Immature natural killer cell (primary cell): ENCODE results near the gene RALGDS. TPM values are rescaled to one million over a fixed set of nuclear protein-coding genes. Genes with fewer than 3 reads are reported as not detected.

Experiments used
- DNase-seq, 3 donors: peaks; one replicate each; pipeline ENCODE4 v3.0.0; 2022; ENCODE audit warnings: mixed read lengths in 1 of 3
- H3K27ac Mint-ChIP-seq, 6 donors: one replicate each; pipeline ENCODE4 v1.8.0; 2020; ENCODE audit warnings: mixed read lengths in 6 of 6, mild to moderate bottlenecking in 5 of 6, inconsistent platforms in 4 of 6, moderate library complexity in 3 of 6
- H3K27me3 Mint-ChIP-seq, 3 donors: one replicate each; pipeline ENCODE4 v1.8.0; 2020 to 2021; ENCODE audit warnings: low read depth in 3 of 3, mild to moderate bottlenecking in 3 of 3, mixed read lengths in 3 of 3, moderate library complexity in 3 of 3, inconsistent platforms in 1 of 3
- H3K36me3 Mint-ChIP-seq, 3 donors: one replicate each; pipeline ENCODE4 v1.8.0; 2020; ENCODE audit warnings: mixed read lengths in 3 of 3, inconsistent platforms in 2 of 3, mild to moderate bottlenecking in 2 of 3
- H3K4me1 Mint-ChIP-seq, 2 donors: one replicate each; pipeline ENCODE4 v1.8.0; 2020; ENCODE audit warnings: inconsistent platforms in 2 of 2, mild to moderate bottlenecking in 2 of 2, mixed read lengths in 2 of 2, moderate library complexity in 1 of 2
- H3K4me3 Mint-ChIP-seq, 5 donors: one replicate each; pipeline ENCODE4 v1.8.0; 2020; ENCODE audit warnings: mild to moderate bottlenecking in 5 of 5, mixed read lengths in 5 of 5, inconsistent platforms in 3 of 5, moderate library complexity in 3 of 5
- H3K9me3 Mint-ChIP-seq, 6 donors: one replicate each; pipeline ENCODE4 v1.8.0; 2020; ENCODE audit warnings: mild to moderate bottlenecking in 6 of 6, mixed read lengths in 6 of 6, inconsistent platforms in 4 of 6, moderate library complexity in 3 of 6
- polyA plus RNA-seq, 3 donors: library from polyadenylated mRNA; unstranded; fragments of 300-500 nt; fragmentation: Illumina TruSeq; gene quantifications; one replicate each; pipeline ENCODE4 v1.2.3, GENCODE V29; 2021

Gene RALGDS
- polyA plus RNA-seq, 3 donors from 2014 or later: 31.2 to 68.8 (median 31.6) TPM

- peak overlapping the region in 4 of 6 donors; percentile 19 to 53 (median 24) for H3K27ac Mint-ChIP-seq
Measured at GRCh38 chr9:133060417-133060841, 60.6 kb downstream of the RALGDS start.

DNA sequence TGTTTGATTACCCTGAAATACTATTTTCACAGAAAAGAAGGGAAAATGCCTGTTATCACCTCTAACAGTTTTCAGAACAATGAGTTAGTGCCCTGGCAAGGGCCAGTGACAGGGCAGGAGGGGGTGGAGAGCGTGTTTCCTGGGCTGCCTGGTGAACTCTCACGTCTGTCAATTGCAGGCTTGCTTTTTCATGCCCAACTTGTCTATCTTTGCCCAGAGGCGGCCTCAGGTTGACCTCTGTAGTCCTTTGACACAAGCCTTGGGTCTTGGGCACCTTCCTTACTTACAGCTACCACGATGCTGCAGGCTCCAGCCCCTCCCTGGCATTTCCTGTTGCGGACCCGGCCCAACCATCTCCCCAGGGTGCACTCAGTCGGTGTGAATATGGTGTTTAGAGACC is 61.4 kb downstream of the RALGDS start:
- peaks cover 0 to 2% (median 1%) of the 10 kb centered on the region in 3 donors for H3K27me3 Mint-ChIP-seq
- peak in 1 of 3 donors; percentile 4 for DNase-seq
- peak overlapping the region in 1 of 6 donors; percentile 62 for H3K27ac Mint-ChIP-seq

More at GRCh38 chr9:133060417-133060841, 60.6 kb downstream of the RALGDS start:
- Mint-ChIP-seq H3K9me3 (no peaks in the 10 kb centered on the region), H3K4me3 (peak overlapping the region in 2 of 5 donors; percentile 33 to 34), H3K4me1 (peaks cover 26 to 27% of the 10 kb centered on the region in 2 donors), H3K36me3 (peaks cover 6 to 11% (median 6%) of the 10 kb centered on the region in 3 donors), H3K27me3 (peaks cover 0 to 2% (median 1%) of the 10 kb centered on the region in 3 donors)
- DNase-seq: no peak

GRCh38 chr9:133058550-133059320 is 62.3 kb downstream of the RALGDS start:
- peak overlapping the region in 2 of 5 donors; percentile 35 to 57 for H3K4me3 Mint-ChIP-seq
- peak in 1 of 3 donors; percentile 16 for DNase-seq
- H3K36me3 Mint-ChIP-seq: peaks cover 6 to 19% (median 10%) of the 10 kb centered on the region in 3 donors
- H3K27me3 Mint-ChIP-seq: peaks cover 0 to 2% (median 1%) of the 10 kb centered on the region in 3 donors
- peak overlapping the region in 4 of 6 donors; percentile 8 to 80 (median 26) for H3K27ac Mint-ChIP-seq
- no peaks in the 10 kb centered on the region for H3K9me3 Mint-ChIP-seq
- peaks cover 26 to 27% of the 10 kb centered on the region in 2 donors for H3K4me1 Mint-ChIP-seq

More for the DNA sequence above, 61.4 kb downstream of the RALGDS start:
- peaks cover 26 to 27% of the 10 kb centered on the region in 2 donors for H3K4me1 Mint-ChIP-seq
- H3K9me3 Mint-ChIP-seq: no peaks in the 10 kb centered on the region
- peaks cover 6 to 14% (median 6%) of the 10 kb centered on the region in 3 donors for H3K36me3 Mint-ChIP-seq
- H3K4me3 Mint-ChIP-seq: peak overlapping the region; percentile 35 to 63 (median 44)

DNA sequence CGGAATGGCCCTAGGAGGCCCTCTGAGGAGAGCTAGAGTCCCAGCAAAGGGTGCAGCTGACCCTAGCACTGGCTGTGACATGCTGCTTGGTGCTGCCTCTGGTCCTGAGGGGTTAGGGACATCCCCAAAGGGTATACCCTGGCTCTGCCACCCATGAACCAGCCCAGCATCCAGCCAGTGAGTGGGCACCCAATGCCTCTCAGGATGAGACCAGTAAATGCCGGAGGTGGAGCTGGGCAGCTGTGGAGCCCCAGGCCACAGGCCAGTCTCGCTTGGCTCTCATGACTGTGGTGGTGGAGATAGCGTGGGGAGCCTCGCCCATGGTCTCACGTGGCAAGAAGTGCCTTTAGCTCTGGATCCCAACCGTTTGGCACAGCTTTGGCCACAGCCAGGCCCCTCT is 63.0 kb downstream of the RALGDS start:
- no peak overlapping the region for H3K4me3 Mint-ChIP-seq
- peaks cover 26 to 27% of the 10 kb centered on the region in 2 donors for H3K4me1 Mint-ChIP-seq

GRCh38 chr9:133057553-133057952 is 63.5 kb downstream of the RALGDS start:
- Mint-ChIP-seq H3K4me1 (peaks cover 26 to 27% of the 10 kb centered on the region in 2 donors), H3K4me3 (peak overlapping the region in 1 of 5 donors; percentile 30), H3K27ac (no peak overlapping the region)

More for the DNA sequence above, 63.0 kb downstream of the RALGDS start:
- DNase-seq: no peak
- Mint-ChIP-seq H3K36me3 (peaks cover 6 to 20% (median 10%) of the 10 kb centered on the region in 3 donors), H3K27ac (no peak overlapping the region), H3K9me3 (no peaks in the 10 kb centered on the region), H3K27me3 (peaks cover 0 to 3% (median 2%) of the 10 kb centered on the region in 3 donors)

DNA sequence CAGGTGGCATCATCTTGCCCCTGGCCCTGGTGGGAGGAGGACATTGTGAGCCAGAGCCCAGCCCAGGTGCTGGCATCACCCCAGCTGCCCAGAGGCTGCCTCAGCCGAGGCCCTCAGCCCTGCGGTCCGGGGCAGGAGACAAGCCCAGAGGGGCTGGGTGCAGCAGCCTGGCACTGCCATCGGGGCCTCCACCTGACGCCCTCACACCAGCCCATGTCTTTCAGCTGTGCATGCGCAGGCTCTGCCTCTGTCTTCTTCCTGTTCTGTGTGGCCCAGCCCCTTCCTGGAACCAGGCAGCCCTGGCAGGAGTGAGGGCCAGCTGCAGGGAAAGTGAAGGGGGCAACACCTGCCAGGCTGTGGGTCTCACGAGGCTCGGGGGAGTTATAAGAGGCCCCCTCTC is 64.0 kb downstream of the RALGDS start:
- Mint-ChIP-seq H3K27me3 (peaks cover 0 to 3% (median 2%) of the 10 kb centered on the region in 3 donors), H3K27ac (no peak overlapping the region), H3K4me1 (peaks cover 26 to 27% of the 10 kb centered on the region in 2 donors), H3K9me3 (no peaks in the 10 kb centered on the region), H3K36me3 (peaks cover 6 to 20% (median 10%) of the 10 kb centered on the region in 3 donors), H3K4me3 (no peak overlapping the region)
- DNase-seq: no peak

More at GRCh38 chr9:133057553-133057952, 63.5 kb downstream of the RALGDS start:
- Mint-ChIP-seq H3K9me3 (no peaks in the 10 kb centered on the region), H3K27me3 (peaks cover 0 to 3% (median 2%) of the 10 kb centered on the region in 3 donors), H3K36me3 (peaks cover 6 to 20% (median 10%) of the 10 kb centered on the region in 3 donors)
- DNase-seq: no peak

- H3K27me3 Mint-ChIP-seq: peaks cover 0 to 3% (median 2%) of the 10 kb centered on the region in 3 donors
- H3K4me1 Mint-ChIP-seq: peaks cover 26 to 27% of the 10 kb centered on the region in 2 donors
- no peak overlapping the region for H3K4me3 Mint-ChIP-seq
- H3K27ac Mint-ChIP-seq: no peak overlapping the region
- H3K9me3 Mint-ChIP-seq: no peaks in the 10 kb centered on the region
- H3K36me3 Mint-ChIP-seq: peaks cover 6 to 20% (median 10%) of the 10 kb centered on the region in 3 donors
- DNase-seq: no peak
Measured at GRCh38 chr9:133056533-133056932, 64.5 kb downstream of the RALGDS start.

- DNase-seq: no peak
- Mint-ChIP-seq H3K9me3 (no peaks in the 10 kb centered on the region), H3K4me1 (peaks cover 24 to 26% of the 10 kb centered on the region in 2 donors), H3K27me3 (peaks cover 0 to 3% (median 2%) of the 10 kb centered on the region in 3 donors), H3K27ac (no peak overlapping the region), H3K36me3 (peaks cover 6 to 22% (median 11%) of the 10 kb centered on the region in 3 donors), H3K4me3 (no peak overlapping the region)
Measured at GRCh38 chr9:133055788-133056420, 65.1 kb downstream of the RALGDS start.

- Mint-ChIP-seq H3K4me3 (no peak overlapping the region), H3K9me3 (no peaks in the 10 kb centered on the region), H3K36me3 (peaks cover 6 to 27% (median 13%) of the 10 kb centered on the region in 3 donors), H3K4me1 (peaks cover 20% of the 10 kb centered on the region in 2 donors), H3K27me3 (peaks cover 0 to 3% (median 2%) of the 10 kb centered on the region in 3 donors), H3K27ac (no peak overlapping the region)
- DNase-seq: no peak
Measured at GRCh38 chr9:133054966-133055365, 66.1 kb downstream of the RALGDS start.

DNA sequence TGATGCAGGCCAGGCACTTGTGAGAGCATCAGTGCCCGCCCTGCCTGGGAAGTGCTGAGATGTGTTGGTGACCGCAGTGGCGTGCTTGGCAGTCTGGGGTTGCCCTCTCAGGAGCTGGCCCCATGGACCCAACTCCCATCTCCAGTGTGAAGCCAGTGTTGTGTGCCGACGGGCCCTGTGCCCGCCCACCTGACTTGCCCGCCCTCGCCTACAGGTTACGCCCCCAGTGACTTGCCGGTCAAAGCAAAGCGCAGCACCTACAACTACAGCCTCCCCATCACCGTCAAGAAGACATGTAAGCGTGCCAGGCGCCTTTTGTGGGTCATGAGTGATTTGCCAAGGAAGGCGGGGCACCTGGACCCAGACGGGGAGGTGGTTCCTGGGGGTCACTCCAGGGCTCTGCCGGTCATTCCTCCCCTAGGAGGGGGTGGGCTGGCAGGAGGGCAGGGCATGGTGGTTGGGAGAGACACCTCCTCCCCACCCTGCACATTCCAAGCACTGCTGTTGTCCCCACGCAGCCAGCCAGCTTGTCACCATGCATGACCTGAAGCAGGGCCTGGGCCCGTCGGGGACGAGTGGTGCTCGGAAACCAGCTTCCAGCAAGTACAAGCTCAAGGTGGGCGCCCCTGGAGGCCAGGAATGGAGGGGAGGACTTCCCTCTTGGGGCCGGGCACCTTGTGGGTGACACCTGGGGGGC is 66.7 kb downstream of the RALGDS start:
- peaks cover 0 to 3% (median 2%) of the 10 kb centered on the region in 3 donors for H3K27me3 Mint-ChIP-seq
- DNase-seq: no peak
- H3K4me1 Mint-ChIP-seq: peaks cover 14% of the 10 kb centered on the region in 2 donors
- H3K9me3 Mint-ChIP-seq: no peaks in the 10 kb centered on the region
- H3K4me3 Mint-ChIP-seq: no peak overlapping the region
- no peak overlapping the region for H3K27ac Mint-ChIP-seq
- peaks cover 8 to 33% (median 18%) of the 10 kb centered on the region in 3 donors for H3K36me3 Mint-ChIP-seq

DNA sequence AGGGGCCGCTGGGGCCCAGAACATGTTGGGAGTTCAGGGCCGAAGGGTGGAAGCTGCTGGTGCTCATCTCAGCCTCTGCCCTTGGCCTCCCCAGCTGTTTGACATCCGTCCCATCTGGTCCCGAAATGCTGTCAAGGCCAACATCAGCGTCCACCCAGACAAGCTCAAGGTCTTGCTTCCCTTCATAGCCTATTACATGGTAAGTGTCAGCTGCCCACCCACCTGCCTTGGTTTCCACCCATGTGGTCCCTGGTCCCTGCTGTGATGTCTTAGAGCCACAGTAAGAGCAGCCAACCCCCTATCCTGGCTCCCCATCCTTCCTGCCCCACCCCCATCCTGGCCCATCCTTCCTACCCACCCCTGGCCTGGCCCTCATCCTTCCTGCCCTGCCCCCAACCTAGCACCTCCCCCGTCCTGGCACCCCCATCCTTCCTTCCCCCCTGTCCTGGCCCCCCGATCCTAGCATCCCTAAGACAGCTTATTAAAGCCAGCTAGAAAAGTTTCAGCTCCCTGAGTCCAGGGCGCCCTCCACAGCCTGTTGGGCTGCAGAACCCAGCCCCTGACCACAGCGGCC is 69.0 kb downstream of the RALGDS start:
- Mint-ChIP-seq H3K4me3 (no peak overlapping the region), H3K9me3 (no peaks in the 10 kb centered on the region), H3K27ac (no peak overlapping the region), H3K27me3 (peaks cover 0 to 4% (median 0%) of the 10 kb centered on the region in 3 donors), H3K4me1 (no peaks in the 10 kb centered on the region), H3K36me3 (peaks cover 11 to 34% (median 18%) of the 10 kb centered on the region in 3 donors)
- DNase-seq: no peak

DNA sequence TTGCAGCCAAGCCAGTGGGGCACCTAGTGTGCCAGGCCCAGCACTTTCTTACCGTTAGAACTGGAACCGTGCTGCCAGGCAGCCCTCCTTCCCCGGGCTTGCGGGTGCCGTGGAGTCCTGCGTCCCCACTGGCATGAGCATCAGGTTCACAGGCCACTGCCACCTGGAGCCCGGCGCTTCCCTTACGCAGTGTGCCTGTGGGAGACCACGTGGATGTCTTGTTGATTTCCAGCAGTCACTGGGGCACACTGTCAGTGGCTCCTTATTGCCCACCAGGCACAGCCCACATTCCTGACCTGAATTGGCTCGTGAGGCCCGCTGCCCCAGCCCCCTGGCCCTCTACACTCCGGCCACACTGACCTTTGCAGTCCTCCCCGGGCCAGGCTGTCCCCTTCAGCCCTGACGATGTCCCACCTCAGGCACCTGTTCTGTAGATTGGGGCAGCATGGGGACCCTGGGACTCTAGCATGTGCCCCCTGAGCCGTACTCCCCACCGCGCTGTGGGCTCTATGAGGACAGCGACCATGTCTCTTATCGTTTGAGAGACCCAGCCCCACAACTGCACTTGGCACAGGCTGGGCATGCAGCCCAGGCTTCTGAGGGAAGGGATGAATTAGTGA is 69.6 kb downstream of the RALGDS start:
- H3K4me1 Mint-ChIP-seq: no peaks in the 10 kb centered on the region
- H3K27ac Mint-ChIP-seq: no peak overlapping the region
- H3K36me3 Mint-ChIP-seq: peaks cover 8 to 39% (median 15%) of the 10 kb centered on the region in 3 donors
- no peak overlapping the region for H3K4me3 Mint-ChIP-seq
- H3K9me3 Mint-ChIP-seq: no peaks in the 10 kb centered on the region
- DNase-seq: no peak
- peaks cover 0 to 4% (median 0%) of the 10 kb centered on the region in 3 donors for H3K27me3 Mint-ChIP-seq
